OCI-LY1 (cell line): ENCODE data around the gene HMGA1.
"Not testable (repeated sequence)": the region's sequence is repeated elsewhere in the genome, so short reads cannot be mapped to it uniquely, and the experiment has no call there.

Source experiments
- H2AFZ ChIP-seq: fragments of 200-600 bp; sonication (generic), shearing (Covaris generic); 2 replicates; pipeline ENCODE4 v1.6.0; 2014; ENCODE audit warnings: antibody characterized with exemption, mild to moderate bottlenecking, low read length
- H3F3A ChIP-seq: fragments of 200-600 bp; sonication (generic), shearing (Covaris generic); 2 replicates; pipeline ENCODE4 v1.6.0; 2014; ENCODE audit warnings: mild to moderate bottlenecking, antibody characterized with exemption, low read length, moderate library complexity; ENCODE audit not compliant: insufficient read depth
- H3K27ac ChIP-seq: fragments of 200-600 bp; sonication (generic); 2 replicates; pipeline ENCODE4 v1.5.1; 2014; ENCODE audit warnings: low read length, mixed run types, mild to moderate bottlenecking, low read depth; ENCODE audit not compliant: poor library complexity, severe bottlenecking
- H3K27me3 ChIP-seq: fragments of 200-600 bp; sonication (generic); 2 replicates; pipeline ENCODE4 v1.6.0; 2014; ENCODE audit warnings: antibody characterized with exemption, mild to moderate bottlenecking, low read length, moderate library complexity; ENCODE audit not compliant: insufficient read depth
- H3K36me3 ChIP-seq: fragments of 200-600 bp; sonication (generic); 2 replicates; pipeline ENCODE4 v1.6.1; 2014; ENCODE audit warnings: mild to moderate bottlenecking, antibody characterized with exemption, low read length, moderate library complexity, mixed read lengths; ENCODE audit not compliant: insufficient read depth
- H3K4me1 ChIP-seq: fragments of 200-600 bp; sonication (generic); 2 replicates; pipeline ENCODE4 v1.5.1; 2014; ENCODE audit warnings: mild to moderate bottlenecking, low read length, moderate library complexity; ENCODE audit not compliant: insufficient read depth, severe bottlenecking
- H3K4me2 ChIP-seq: fragments of 200-600 bp; sonication (generic), shearing (Covaris generic); 2 replicates; pipeline ENCODE4 v1.6.1; 2014; ENCODE audit warnings: low read length
- H3K4me3 ChIP-seq: fragments of 200-600 bp; sonication (generic); 2 replicates; pipeline ENCODE4 v1.5.1; 2014; ENCODE audit warnings: low read length, low read depth, mild to moderate bottlenecking, mixed read lengths; ENCODE audit not compliant: poor library complexity, severe bottlenecking
- H3K79me2 ChIP-seq: fragments of 200-600 bp; shearing (Covaris generic); 2 replicates; pipeline ENCODE4 v1.6.1; 2016; ENCODE audit warnings: mixed run types, low read length, mixed read lengths; ENCODE audit not compliant: insufficient read depth
- H3K9ac ChIP-seq: fragments of 200-600 bp; sonication (generic), shearing (Covaris generic); 2 replicates; pipeline ENCODE4 v1.6.1; 2014; ENCODE audit warnings: mild to moderate bottlenecking, low read length, mixed read lengths
- H3K9me2 ChIP-seq: fragments of 200-600 bp; sonication (generic), shearing (Covaris generic); 2 replicates; pipeline ENCODE4 v1.6.1; 2014; ENCODE audit warnings: low read depth, mild to moderate bottlenecking, low read length, mixed read lengths
- H3K9me3 ChIP-seq: fragments of 200-600 bp; shearing (Covaris generic); 2 replicates; pipeline ENCODE4 v1.6.1; 2014; ENCODE audit warnings: low read length, mixed read lengths
- H4K20me1 ChIP-seq: fragments of 200-600 bp; sonication (generic), shearing (Covaris generic); 2 replicates; pipeline ENCODE4 v1.6.0; 2016; ENCODE audit warnings: mild to moderate bottlenecking, low read length; ENCODE audit not compliant: insufficient read depth
- EZH2 ChIP-seq: fragments of 200-600 bp; sonication (generic), shearing (Covaris generic); IDR thresholded peaks from 2 replicates; pipeline ENCODE4 v1.8.0; 2017; ENCODE audit warnings: borderline replicate concordance, mixed run types, mild to moderate bottlenecking, antibody characterized with exemption, low read length, moderate library complexity, mixed read lengths
- TF ChIP-seq, protein P1 (sequence below): fragments of 200-600 bp; sonication (generic), shearing (Covaris generic); IDR thresholded peaks from 2 replicates; pipeline ENCODE4 v1.5.1; 2017; ENCODE audit warnings: mild to moderate bottlenecking, antibody characterized with exemption, low read length, moderate library complexity, mixed read lengths

Gene HMGA1

DNA sequence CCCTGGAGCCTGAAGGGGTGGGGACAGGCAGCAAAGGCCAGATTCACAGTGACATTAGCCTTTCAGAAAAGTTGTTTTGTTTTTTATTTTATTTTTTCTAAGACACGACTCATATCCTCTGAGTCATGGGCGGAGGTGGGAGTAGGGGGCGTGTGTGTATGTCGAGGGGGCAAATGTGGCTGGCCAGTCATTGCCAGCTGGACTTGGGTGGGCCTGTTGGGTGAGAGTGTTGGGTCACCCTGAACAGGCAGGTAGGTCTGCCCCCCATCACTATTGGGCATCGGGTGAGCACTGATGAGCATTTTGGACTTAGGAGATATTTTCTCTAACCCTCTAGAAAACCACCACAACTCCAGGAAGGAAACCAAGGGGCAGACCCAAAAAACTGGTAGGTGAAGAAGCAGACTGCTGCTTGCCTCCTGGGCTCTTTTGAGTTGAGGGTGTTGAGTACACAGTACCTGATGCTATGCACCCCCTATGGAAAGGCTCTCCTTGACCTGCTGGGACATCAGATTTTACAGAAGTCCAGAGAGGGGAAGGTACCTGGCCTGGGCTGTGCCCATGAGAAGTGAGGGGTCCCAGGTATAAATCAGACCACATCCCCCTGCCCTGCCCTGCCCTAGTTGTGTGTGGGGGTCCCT is 6.6 kb downstream of the HMGA1 start:
- Histone ChIP-seq H2AFZ (no peak overlapping the region), H3K79me2 (peaks cover 24% of the 10 kb centered on the region), H3K4me3 (no peak overlapping the region), H3K9me2 (no peaks in the 10 kb centered on the region), H3K27me3 (no peaks in the 10 kb centered on the region), H3K9ac (no peak overlapping the region), H4K20me1 (no peaks in the 10 kb centered on the region), H3K9me3 (no peaks in the 10 kb centered on the region), H3K27ac (no peak overlapping the region), H3K36me3 (peaks cover 67% of the 10 kb centered on the region), H3K4me1 (peaks cover 32% of the 10 kb centered on the region), H3F3A (peaks cover 13% of the 10 kb centered on the region; the same call in 1 of the 2 replicates), H3K4me2 (no peak overlapping the region)
- no peak for TF ChIP-seq EZH2
- TF ChIP-seq, protein P1, sequence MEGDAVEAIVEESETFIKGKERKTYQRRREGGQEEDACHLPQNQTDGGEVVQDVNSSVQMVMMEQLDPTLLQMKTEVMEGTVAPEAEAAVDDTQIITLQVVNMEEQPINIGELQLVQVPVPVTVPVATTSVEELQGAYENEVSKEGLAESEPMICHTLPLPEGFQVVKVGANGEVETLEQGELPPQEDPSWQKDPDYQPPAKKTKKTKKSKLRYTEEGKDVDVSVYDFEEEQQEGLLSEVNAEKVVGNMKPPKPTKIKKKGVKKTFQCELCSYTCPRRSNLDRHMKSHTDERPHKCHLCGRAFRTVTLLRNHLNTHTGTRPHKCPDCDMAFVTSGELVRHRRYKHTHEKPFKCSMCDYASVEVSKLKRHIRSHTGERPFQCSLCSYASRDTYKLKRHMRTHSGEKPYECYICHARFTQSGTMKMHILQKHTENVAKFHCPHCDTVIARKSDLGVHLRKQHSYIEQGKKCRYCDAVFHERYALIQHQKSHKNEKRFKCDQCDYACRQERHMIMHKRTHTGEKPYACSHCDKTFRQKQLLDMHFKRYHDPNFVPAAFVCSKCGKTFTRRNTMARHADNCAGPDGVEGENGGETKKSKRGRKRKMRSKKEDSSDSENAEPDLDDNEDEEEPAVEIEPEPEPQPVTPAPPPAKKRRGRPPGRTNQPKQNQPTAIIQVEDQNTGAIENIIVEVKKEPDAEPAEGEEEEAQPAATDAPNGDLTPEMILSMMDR: no peak

DNA sequence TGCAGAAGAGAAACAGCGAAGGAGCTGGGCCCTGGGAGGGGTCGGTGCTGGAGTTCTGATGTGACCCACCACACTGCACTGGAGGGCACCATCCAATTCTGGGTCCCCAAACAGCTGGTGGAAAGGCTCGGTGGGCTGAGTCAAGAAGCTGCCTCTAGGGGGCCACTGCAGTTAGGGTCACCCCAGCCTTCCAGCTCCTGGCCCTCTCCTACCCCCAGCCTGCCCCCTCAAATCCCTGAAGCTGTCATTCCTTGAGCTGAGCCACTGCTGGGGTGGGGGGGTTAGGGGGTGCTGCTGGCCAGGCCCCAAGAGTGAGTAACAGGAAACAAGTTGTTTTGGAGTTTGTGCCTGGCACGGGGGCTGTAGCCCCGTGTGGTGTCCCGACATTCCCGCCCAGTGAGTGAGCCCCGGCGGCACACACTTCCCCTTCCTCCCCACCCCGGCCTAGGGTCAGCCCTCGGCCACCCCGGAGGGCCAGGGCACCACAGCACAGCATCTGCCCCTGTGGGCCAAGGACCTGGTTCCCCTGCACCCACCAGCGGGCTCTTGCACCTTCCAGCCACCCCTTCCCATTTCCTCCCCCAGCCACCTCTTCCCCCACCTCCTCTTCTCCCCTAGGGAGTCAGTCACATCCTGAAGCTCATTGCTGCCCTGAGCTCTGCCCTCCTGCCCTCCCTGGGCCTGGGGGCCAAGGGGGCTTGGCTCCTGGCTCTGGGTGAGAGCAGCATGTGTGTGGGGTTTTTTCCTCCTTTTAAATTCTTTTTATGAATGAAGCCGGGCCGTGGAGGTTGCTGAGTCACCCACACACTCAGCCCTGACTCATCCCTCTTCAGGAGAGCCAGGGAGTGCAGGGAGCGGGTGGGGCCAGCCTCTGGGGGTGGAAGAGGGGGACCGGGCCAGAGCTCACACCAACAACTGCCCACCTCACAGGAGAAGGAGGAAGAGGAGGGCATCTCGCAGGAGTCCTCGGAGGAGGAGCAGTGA is 7.5 kb downstream of the HMGA1 start:
- Histone ChIP-seq H3K9ac (no peak overlapping the region), H3F3A (peaks cover 13% of the 10 kb centered on the region; the same call in 1 of the 2 replicates), H3K27ac (peak overlapping the region; percentile 52), H3K9me3 (no peaks in the 10 kb centered on the region), H3K4me3 (no peak overlapping the region), H3K36me3 (peaks cover 57% of the 10 kb centered on the region), H2AFZ (no peak overlapping the region), H4K20me1 (no peaks in the 10 kb centered on the region), H3K4me2 (no peak overlapping the region), H3K27me3 (no peaks in the 10 kb centered on the region), H3K79me2 (peaks cover 15% of the 10 kb centered on the region), H3K9me2 (no peaks in the 10 kb centered on the region), H3K4me1 (peaks cover 27% of the 10 kb centered on the region)
- TF ChIP-seq, protein P1: peak; percentile 37
- TF ChIP-seq EZH2: no peak

DNA sequence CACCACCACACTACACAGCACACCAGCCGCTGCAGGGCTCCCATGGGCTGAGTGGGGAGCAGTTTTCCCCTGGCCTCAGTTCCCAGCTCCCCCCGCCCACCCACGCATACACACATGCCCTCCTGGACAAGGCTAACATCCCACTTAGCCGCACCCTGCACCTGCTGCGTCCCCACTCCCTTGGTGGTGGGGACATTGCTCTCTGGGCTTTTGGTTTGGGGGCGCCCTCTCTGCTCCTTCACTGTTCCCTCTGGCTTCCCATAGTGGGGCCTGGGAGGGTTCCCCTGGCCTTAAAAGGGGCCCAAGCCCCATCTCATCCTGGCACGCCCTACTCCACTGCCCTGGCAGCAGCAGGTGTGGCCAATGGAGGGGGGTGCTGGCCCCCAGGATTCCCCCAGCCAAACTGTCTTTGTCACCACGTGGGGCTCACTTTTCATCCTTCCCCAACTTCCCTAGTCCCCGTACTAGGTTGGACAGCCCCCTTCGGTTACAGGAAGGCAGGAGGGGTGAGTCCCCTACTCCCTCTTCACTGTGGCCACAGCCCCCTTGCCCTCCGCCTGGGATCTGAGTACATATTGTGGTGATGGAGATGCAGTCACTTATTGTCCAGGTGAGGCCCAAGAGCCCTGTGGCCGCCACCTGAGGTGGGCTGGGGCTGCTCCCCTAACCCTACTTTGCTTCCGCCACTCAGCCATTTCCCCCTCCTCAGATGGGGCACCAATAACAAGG is 8.5 kb downstream of the HMGA1 start:
- H3K79me2 ChIP-seq, H3K4me2 ChIP-seq, H3K27ac ChIP-seq, H3K27me3 ChIP-seq, H4K20me1 ChIP-seq, H2AFZ ChIP-seq, H3K4me3 ChIP-seq, H3K9me2 ChIP-seq, H3K9me3 ChIP-seq, H3K9ac ChIP-seq: not testable (repeated sequence)
- Histone ChIP-seq H3F3A (peaks cover 13% of the 10 kb centered on the region; the same call in 1 of the 2 replicates), H3K4me1 (peaks cover 22% of the 10 kb centered on the region), H3K36me3 (peaks cover 47% of the 10 kb centered on the region)

DNA sequence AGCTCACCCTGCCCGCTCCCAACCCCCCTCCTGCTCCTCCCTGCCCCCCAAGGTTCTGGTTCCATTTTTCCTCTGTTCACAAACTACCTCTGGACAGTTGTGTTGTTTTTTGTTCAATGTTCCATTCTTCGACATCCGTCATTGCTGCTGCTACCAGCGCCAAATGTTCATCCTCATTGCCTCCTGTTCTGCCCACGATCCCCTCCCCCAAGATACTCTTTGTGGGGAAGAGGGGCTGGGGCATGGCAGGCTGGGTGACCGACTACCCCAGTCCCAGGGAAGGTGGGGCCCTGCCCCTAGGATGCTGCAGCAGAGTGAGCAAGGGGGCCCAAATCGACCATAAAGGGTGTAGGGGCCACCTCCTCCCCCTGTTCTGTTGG is 9.1 kb downstream of the HMGA1 start:
- H3K4me3 ChIP-seq, H3K27ac ChIP-seq, H3K9ac ChIP-seq, H4K20me1 ChIP-seq, H2AFZ ChIP-seq, H3K4me2 ChIP-seq, H3K79me2 ChIP-seq, H3K27me3 ChIP-seq, H3K9me2 ChIP-seq, H3K9me3 ChIP-seq: not testable (repeated sequence)
- Histone ChIP-seq H3F3A (peaks cover 13% of the 10 kb centered on the region; the same call in 1 of the 2 replicates), H3K4me1 (peaks cover 20% of the 10 kb centered on the region), H3K36me3 (peaks cover 42% of the 10 kb centered on the region)
